ENCODE results near the gene NUMBL. TPM values are rescaled to one million over a fixed set of nuclear protein-coding genes. Genes with fewer than 3 reads are reported as not detected.
A peak's percentile ranks its signal among the peaks of the same experiment; 100 is the strongest.

NUMBL gene
- total and polyA plus RNA-seq, 9 of the 15 experiments (the other 6 are each of a cell fraction or from before 2014, with no cell fraction given) = 0.39 to 38.6 (median 6.6) TPM

- TF ChIP-seq TRIM25 (IDR thresholded peaks at IDR 0.05; ENCODE audit: borderline replicate concordance) (peak; percentile 26; the same call in 1 of the 2 replicates), BCLAF1 (IDR thresholded peaks at IDR 0.05; ENCODE audit: borderline replicate concordance in 1 of 2, control insufficient read depth in 1 of 2, low read depth in 2 of 2, low read length in 1 of 2) (0 out of 4 replicates have a peak, but pooled peaks of 1 of the 2 experiments have one; percentile 33), HNRNPUL1 (IDR thresholded peaks at IDR 0.05; ENCODE audit: low read length) (no peak), SUPT5H (IDR thresholded peaks at IDR 0.05) (peak; percentile 54), LARP7 (IDR thresholded peaks at IDR 0.05) (peak; percentile 61; the same call in 1 of the 2 replicates), ARID1B (IDR thresholded peaks at IDR 0.05) (peak; percentile 34; the same call in 1 of the 2 replicates), MTA2 (IDR thresholded peaks at IDR 0.05; ENCODE audit: low read depth) (peak; percentile 39), ZEB2 (IDR thresholded peaks at IDR 0.05) (0 out of 2 replicates have a peak, but pooled peaks have one; percentile 21), SAP30 (IDR thresholded peaks at IDR 0.05; ENCODE audit: borderline replicate concordance, insufficient read depth, low read depth, low read length, poor library complexity, severe bottlenecking) (no peak), SMARCE1 (IDR thresholded peaks at IDR 0.05) (0 out of 2 replicates have a peak, but pooled peaks have one; percentile 31), HLTF (IDR thresholded peaks at IDR 0.05) (0 out of 2 replicates have a peak, but pooled peaks have one; percentile 62), CXXC5 (CRISPR knock-in tag; IDR thresholded peaks at IDR 0.05) (0 out of 2 replicates have a peak, but pooled peaks have one; percentile 6), NCOR1 (IDR thresholded peaks at IDR 0.05) (peak; percentile 10; the same call in 1 of the 2 replicates), ELF4 (CRISPR knock-in tag; IDR thresholded peaks at IDR 0.05) (peak; percentile 68; the same call in 1 of the 2 replicates), FOS (IDR thresholded peaks at IDR 0.05; ENCODE audit: extremely low read depth, insufficient read length) (no peak), SMARCA4 (IDR thresholded peaks at IDR 0.05) (0 out of 2 replicates have a peak, but pooled peaks have one; percentile 31), POLR2B (IDR thresholded peaks at IDR 0.05; ENCODE audit: low read depth, partially characterized antibody) (peak; percentile 50), FOXK2 (conservative IDR thresholded peaks at IDR 0.05 in 1 of 2, IDR thresholded peaks at IDR 0.05 in 1 of 2; ENCODE audit: low read depth in 2 of 2) (peak; percentile 7 to 28; a peak in 1 of 4 replicates)
- TF ChIP-seq, protein P1, sequence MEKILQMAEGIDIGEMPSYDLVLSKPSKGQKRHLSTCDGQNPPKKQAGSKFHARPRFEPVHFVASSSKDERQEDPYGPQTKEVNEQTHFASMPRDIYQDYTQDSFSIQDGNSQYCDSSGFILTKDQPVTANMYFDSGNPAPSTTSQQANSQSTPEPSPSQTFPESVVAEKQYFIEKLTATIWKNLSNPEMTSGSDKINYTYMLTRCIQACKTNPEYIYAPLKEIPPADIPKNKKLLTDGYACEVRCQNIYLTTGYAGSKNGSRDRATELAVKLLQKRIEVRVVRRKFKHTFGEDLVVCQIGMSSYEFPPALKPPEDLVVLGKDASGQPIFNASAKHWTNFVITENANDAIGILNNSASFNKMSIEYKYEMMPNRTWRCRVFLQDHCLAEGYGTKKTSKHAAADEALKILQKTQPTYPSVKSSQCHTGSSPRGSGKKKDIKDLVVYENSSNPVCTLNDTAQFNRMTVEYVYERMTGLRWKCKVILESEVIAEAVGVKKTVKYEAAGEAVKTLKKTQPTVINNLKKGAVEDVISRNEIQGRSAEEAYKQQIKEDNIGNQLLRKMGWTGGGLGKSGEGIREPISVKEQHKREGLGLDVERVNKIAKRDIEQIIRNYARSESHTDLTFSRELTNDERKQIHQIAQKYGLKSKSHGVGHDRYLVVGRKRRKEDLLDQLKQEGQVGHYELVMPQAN (IDR thresholded peaks at IDR 0.05; ENCODE audit: borderline replicate concordance) = peak; percentile 78
- TF ChIP-seq, protein P2, sequence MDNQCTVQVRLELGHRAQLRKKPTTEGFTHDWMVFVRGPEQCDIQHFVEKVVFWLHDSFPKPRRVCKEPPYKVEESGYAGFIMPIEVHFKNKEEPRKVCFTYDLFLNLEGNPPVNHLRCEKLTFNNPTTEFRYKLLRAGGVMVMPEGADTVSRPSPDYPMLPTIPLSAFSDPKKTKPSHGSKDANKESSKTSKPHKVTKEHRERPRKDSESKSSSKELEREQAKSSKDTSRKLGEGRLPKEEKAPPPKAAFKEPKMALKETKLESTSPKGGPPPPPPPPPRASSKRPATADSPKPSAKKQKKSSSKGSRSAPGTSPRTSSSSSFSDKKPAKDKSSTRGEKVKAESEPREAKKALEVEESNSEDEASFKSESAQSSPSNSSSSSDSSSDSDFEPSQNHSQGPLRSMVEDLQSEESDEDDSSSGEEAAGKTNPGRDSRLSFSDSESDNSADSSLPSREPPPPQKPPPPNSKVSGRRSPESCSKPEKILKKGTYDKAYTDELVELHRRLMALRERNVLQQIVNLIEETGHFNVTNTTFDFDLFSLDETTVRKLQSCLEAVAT (IDR thresholded peaks at IDR 0.05) = peak; percentile 26 to 63; a peak in 3 of 4 replicates
These were observed 957 bp downstream of the NUMBL start (continued) for GRCh38 chr19:40689339-40690049.

Measured in K562 (cell line).